Measurements from ENCODE around the gene RBMS1.
"Not testable (repeated sequence)": the region's sequence is repeated elsewhere in the genome, so short reads cannot be mapped to it uniquely, and the experiment has no call there.

RBMS1 gene

GRCh38 chr2:160434254-160434948, 59.2 kb downstream of the RBMS1 start:
- DNase-seq (ENCODE audit: low read depth), result no peak

- DNase-seq (ENCODE audit: low read depth), result no peak
These were observed 60.0 kb downstream of the RBMS1 start for GRCh38 chr2:160433466-160434140.

DNA sequence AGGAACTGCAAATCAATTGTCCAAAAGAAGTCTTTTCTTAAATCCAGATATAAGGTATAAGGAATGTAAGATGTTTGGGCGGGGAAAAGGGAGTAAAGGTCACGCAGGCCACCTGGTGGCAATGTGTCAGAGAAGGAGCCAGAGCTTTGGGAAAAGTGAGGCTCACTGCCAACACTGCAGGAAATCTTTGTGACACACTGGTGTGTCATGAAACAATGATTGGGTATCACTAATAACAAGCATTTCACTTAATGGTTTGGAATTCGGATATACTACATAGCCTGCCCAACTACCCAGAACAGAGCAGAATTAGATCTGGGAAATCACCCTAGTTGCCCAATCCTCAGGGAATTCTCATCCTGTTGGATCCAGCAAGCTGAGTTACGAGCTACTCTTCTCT, 61.0 kb downstream of the RBMS1 start:
- no peak for DNase-seq (ENCODE audit: low read depth)

DNA sequence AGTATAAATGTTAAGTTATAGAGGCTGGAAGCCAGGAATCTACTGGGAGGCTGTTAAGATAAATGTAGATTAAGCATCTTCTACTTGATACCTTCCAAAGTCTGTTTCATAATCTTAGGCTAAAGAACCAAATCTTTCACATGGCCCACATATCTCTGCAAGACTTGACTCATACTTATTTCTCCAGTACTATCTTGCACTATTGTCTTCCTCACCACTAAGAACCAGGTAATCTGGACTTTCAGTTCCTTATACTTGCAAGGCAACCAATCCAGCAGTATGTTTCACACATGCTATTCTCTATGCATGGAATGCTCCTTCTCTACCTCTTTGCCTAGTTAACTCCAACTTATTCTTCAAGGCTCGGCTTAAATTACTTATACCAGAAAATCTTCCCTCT, 62.2 kb downstream of the RBMS1 start:
- DNase-seq (ENCODE audit: low read depth), result no peak

DNA sequence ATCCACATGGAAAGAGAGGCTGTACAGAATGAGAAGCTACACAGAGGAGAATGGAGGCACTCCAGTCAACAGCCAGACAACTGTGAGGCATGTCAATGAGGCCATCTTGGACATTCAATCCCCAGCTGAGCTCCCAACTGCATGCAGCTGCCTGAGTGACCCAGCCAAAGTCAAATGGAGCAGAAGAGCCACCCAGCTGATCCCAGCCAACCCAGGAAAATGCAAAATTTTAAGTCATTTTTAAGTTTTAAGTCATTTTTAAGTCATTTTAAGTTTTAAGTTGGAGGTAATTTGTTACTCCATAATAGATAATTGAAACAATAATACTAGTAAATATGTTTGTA, 63.6 kb downstream of the RBMS1 start:
- DNase-seq (ENCODE audit: low read depth), result no peak

GRCh38 chr2:160429248-160430000, 64.2 kb downstream of the RBMS1 start:
- no peak for DNase-seq (ENCODE audit: low read depth)

DNA sequence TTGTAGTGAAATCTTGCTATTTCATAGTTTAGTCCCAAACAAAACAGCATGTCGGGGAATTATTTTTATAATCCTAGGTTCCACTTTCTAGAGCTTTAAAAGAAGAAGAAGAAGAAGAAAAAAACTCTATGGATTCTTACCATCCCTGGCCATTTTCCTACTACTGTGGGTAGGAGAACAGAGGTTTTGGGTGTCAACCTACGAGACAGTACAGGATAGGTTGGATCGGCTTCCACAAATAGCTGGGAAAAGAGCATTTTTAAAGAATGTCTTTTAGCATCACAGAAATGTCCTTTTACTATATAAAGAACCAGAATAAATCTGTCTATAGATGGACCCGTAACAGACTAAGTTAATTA, 65.2 kb downstream of the RBMS1 start:
- no peak for DNase-seq (ENCODE audit: low read depth)

GRCh38 chr2:160427629-160428404, 65.8 kb downstream of the RBMS1 start:
- DNase-seq (ENCODE audit: low read depth), result no peak

DNA sequence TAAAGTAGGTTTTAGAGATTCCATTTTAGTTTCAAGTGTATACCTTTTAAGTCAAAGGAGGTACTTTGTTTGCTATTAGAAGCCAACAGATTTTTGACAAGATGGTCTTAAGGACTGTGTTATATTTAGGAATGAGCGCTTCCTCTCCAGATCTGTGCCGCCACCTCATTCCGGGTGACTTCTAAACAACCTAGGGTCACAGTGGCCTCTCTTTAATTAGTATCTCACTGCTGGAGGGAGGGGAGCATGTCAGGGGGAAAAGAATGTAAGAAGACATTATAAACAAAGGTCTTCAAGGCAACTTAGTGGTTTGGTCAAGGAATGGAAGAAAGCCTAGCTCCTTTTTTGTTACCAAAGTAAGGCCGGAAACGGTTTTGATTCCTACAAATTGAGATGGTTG, 67.0 kb downstream of the RBMS1 start:
- DNase-seq (ENCODE audit: low read depth), result no peak

DNA sequence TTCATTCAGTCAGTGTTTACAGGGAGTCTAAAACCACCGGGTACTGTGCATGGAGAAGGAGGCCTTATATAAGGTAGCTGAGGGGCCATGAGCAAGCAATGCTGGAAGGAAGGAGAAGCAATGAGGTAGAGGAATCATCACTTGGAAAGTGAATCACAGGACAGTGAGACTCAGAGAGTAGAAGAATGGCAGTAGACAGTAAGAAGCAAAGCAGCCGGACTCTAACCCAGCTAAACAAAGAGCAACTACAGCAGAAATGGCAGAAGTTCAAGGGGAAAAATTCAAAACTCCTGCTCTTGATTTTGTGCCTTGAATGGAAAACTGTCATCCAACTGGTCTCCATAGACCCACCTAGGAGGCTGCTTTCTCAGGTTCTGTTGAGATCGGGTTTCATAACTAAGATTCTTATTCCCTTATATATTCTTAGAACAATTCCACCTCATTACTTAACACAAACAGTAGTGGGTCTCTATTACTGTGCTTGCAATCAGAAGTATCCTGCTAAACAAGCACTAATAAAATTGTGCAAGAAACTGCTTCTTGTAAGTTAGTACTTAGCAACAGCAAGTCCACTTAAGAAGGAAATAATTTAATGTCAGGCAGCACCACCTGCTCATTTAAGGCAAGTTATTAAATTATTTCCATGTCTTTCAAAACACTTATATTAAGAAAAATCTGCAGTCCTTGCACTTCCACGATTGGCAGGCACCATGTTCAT, 68.0 kb downstream of the RBMS1 start:
- DNase-seq (ENCODE audit: low read depth), result no peak

DNA sequence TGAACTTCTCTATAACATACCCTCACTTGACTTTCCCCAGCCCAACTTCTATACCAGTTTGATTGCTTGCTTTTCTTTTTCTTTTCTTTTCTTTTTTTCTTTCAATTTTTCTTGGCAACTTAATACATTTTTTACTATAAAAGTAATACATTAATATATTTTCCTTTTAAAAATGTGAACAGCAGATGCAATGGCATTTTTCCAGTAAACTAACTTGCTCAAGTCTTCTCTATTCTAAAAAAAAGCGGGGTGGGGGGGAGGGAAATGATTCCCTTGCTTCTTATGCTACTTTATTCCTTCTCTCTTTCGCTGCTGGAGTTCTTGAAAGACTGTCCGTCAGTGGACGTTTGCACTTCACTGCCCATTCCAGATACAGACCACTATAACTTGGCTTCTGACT, 70.5 kb downstream of the RBMS1 start:
- DNase-seq (ENCODE audit: low read depth), result no peak

DNA sequence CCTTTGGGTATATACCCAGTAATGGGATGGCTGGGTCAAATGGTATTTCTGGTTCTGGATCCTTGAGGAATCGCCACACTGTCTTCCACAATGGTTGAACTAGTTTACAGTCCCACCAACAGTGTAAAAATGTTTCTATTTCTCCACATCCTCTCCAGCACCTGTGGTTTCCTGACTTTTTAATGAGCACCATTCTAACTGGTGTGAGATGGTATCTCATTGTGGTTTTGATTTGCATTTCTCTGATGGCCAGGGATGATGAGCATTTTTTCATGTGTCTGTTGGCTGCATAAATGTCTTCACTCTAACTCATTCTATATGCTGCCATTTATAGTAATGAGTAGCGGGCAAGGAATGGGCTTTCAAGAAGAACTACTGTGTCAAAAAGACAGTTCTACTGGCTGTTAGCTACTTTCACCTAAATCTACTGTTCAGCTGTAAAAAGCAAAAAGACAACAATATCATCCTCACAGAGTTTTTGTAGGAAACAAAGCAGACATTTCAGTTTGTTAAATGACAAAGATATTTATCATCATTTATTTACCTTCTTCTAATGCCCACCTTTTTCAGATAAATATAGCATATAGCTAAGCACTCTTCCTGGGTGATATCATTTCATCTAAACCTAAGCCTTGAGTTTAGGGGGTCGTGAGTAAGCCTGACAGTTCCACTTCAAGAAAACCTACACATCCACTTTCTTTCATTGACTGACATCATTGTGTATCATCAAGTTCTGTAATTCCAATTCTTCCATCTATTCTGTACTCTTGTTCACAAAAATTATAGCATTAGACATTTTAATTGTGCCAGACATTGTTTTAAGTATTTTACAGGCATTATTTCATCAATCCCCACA, 71.7 kb downstream of the RBMS1 start:
- not testable (repeated sequence) for DNase-seq (ENCODE audit: low read depth)

DNA sequence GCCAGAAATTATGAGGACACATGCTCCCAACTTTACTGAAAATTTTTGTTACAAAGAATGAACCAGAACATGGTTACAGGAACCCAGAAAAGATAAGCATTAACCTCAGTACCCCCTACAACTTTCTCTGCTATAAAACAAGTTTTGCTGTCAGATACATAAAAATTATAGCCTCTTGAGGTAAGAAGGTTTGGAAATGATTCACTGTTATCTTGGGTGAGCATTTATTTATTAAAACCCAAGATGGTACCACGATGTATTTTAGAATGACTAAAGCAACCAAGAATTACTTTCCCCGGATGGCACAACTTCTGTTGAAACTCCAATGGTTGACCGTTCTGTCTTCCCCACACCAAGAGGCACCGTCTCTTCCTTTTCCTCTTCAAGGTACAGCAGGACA, 72.9 kb downstream of the RBMS1 start:
- no peak for DNase-seq (ENCODE audit: low read depth)

GRCh38 chr2:160419776-160420505, 73.7 kb downstream of the RBMS1 start:
- no peak for DNase-seq (ENCODE audit: low read depth)

- no peak for DNase-seq (ENCODE audit: low read depth)
These were observed 74.8 kb downstream of the RBMS1 start for GRCh38 chr2:160418853-160419252.

- no peak for DNase-seq (ENCODE audit: low read depth)
These were observed 75.2 kb downstream of the RBMS1 start for GRCh38 chr2:160418398-160418765.

DNA sequence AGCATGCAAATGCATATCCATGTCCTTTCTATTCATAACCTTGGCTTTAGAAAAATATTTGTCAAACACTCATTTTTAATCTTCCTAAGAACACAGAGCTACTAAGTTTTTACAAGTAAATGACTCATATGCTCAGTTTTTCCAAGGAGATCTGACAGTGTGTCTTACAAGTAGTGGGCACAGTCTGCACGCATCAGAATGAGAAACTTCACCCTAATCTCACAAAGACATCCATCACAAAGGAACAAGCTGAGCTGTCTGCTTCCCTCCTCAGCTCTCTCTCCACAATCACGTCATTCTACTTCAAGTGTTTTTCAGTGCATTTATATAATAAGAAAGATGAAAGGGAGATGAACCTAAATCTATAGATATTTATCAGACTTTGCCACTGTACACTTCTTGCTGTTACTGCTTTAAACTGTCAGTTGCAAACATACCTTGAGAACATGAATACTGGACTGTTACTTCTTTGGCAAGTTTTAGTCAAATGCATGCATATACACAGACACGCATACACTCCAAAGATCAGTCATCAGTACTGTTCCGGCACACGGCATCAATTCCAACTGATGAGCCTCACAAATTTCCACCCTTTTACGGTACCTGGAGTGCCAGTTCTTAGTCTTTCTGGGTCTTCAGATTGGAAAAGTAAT, 75.7 kb downstream of the RBMS1 start:
- no peak for DNase-seq (ENCODE audit: low read depth)

DNA sequence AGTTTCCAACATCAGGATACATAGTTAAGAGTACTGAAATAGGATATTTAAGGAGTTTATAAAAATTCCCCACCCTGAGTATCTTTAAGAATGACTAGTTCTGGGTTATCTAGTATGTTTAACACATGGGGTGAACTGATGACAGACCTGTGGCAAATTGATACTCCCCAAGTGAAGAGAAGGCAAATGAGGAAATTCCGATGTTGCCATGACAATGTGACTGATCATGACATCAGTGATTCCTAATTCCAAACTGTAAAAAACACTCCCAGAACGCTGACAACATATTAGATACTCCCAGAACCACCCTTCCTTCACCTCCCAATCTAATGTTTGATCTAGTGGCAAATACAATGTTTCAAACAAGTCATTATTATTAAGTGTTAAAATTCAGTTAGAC, 77.6 kb downstream of the RBMS1 start:
- DNase-seq (ENCODE audit: low read depth), result no peak

GRCh38 chr2:160411955-160412354, 81.7 kb downstream of the RBMS1 start:
- DNase-seq (ENCODE audit: low read depth), result no peak

DNA sequence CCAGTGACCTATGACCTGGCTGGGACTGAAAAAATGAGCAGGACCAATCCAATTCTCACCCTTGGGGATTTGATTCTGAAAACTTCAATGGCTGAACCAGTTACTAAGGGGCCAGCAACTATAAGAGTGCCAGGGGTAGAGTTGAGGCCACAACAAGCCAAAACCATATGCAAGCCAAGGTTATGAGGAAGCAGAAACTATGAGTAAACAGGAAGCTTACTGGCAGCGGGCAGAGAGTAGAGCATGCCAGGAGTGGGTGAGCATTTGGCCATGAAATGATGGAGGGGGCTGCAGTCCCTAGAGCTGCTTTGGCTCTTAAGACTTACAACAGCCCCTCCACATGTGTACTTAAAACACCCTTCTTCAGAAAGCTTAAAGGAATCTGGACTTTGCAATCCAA, 82.4 kb downstream of the RBMS1 start:
- DNase-seq (ENCODE audit: low read depth), result no peak

All from activated T-cell treated with anti-CD3 and anti-CD28 coated beads for 48 hours (primary cell).